Measurements from ENCODE around the gene POP7. TPM values are rescaled to one million over a fixed set of nuclear protein-coding genes. Genes with fewer than 3 reads are reported as not detected.

The POP7 gene
- total and polyA plus RNA-seq, 2 donors from 2014 or later: 25.7 to 41.8 TPM

DNA sequence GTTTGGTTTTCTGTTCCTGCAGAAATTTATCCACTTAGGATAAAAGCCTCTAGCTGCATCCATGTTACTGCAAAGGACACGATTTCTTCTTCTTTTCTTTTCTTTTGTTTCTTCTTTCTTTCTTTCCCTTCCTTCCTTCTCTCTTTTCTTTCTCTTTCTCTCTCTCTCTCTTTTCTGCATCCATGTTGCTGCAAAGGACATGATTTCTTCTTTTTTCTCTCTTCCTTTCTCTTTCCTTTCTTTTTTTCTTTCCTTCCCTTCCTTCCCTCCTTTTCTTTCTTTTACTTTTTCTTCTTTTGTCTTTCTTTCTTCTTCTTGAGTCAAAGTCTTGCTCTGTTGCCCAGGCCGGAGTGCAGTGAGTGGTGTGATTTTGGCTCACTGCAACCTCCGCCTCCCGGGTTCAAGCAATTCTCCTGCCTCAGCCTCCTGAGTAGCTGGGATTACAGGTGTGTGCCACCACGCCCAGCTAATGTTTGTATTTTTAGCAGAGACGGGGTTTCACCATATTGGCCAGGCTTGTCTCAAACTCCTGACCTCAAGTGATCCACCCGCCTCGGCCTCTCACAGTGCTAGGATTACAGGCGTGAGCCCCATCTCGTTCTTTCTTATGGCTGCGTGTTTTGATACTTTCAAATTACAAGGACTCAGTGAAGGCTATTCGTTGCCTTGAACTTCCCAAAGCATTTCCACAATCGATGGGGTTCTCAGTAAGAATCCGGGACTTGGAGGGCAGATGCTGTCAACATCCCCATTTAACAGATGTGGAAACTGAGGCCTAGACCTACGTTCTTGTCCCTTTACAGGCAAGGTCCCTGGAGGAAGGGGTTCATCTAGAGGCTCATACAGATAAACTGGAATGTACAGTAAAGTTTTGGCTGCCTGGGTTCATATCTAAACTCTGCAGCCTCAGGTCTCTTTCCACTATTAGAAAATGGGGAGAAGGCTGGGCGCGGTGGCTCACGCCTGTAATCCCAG lies 34.3 kb upstream of the POP7 start:
- DNase-seq: peak in 1 of 5 donors; percentile 22
- intact Hi-C loops (cut with DNase I): no loop called here
- peaks cover 0 to 3% (median 0%) of the 10 kb centered on the region in 3 donors for H3K4me1 ChIP-seq (ENCODE audit: control insufficient read depth in 2 of 3, insufficient read depth in 2 of 3, low read depth in 1 of 3, low read length in 3 of 3)
- TF ChIP-seq, protein P1, sequence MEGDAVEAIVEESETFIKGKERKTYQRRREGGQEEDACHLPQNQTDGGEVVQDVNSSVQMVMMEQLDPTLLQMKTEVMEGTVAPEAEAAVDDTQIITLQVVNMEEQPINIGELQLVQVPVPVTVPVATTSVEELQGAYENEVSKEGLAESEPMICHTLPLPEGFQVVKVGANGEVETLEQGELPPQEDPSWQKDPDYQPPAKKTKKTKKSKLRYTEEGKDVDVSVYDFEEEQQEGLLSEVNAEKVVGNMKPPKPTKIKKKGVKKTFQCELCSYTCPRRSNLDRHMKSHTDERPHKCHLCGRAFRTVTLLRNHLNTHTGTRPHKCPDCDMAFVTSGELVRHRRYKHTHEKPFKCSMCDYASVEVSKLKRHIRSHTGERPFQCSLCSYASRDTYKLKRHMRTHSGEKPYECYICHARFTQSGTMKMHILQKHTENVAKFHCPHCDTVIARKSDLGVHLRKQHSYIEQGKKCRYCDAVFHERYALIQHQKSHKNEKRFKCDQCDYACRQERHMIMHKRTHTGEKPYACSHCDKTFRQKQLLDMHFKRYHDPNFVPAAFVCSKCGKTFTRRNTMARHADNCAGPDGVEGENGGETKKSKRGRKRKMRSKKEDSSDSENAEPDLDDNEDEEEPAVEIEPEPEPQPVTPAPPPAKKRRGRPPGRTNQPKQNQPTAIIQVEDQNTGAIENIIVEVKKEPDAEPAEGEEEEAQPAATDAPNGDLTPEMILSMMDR (IDR thresholded peaks at IDR 0.05; ENCODE audit: borderline replicate concordance, extremely low read depth, insufficient read depth): no peak
- H3K9ac ChIP-seq (ENCODE audit: low read length in 3 of 3): no peak overlapping the region
- no peak overlapping the region for H3K27ac ChIP-seq (ENCODE audit: low read depth in 2 of 2, low read length in 2 of 2)
- no peaks in the 10 kb centered on the region for H3K9me3 ChIP-seq (ENCODE audit: control insufficient read depth in 2 of 3, insufficient read depth in 1 of 3, low read length in 3 of 3)
- H3K4me3 ChIP-seq (ENCODE audit: low read length in 3 of 3): no peak overlapping the region
- FAIRE-seq: no peak
- peaks cover 0 to under 1% (median under 1%) of the 10 kb centered on the region in 3 donors for H3K36me3 ChIP-seq (ENCODE audit: control insufficient read depth in 2 of 3, insufficient read depth in 3 of 3, low read length in 3 of 3)
- H3K27me3 ChIP-seq (ENCODE audit: control insufficient read depth, insufficient read depth, low read length): no peaks in the 10 kb centered on the region

DNA sequence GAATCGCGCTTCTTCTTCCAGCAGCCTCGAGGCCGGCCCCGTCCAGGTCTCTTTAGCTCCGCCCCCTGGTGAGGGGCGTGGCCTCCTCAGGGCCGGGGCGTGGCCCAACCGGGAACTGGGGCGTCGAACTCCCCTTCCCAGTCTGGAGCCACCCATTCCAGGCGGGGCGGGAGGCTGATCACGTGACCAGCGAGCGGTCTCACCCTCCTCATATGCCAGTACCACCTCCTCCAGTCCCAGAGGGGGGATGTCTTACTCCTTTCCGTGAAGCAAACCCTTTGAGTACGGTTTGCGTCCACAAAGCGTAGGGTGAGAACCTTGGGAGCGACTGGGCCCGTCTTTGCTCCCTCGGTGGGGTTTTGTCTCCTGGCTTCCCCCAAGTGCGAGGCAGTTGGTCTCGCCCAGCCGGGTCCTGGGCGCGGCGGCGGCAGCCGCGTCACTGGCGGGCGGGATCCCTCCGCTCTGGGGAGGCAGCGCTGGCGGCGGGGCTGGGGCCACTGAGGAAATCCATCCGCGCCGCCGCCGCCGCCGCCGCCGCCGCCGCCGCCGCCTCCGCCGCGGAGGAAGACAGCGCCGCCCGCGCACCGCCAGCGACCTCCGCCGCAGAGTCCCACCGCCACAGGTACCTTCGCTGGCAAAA lies 32.5 kb upstream of the POP7 start, which contains the start of gene GNB2:
TSS of gene GNB2 (plus strand) at position 439 of the 640 bp plus-strand sequence. CDS start 2,526 bp downstream, outside the sequence.
- TF ChIP-seq, protein P1 (IDR thresholded peaks at IDR 0.05; ENCODE audit: borderline replicate concordance, extremely low read depth, insufficient read depth): no peak
- Histone ChIP-seq H3K27ac (ENCODE audit: low read depth in 2 of 2, low read length in 2 of 2) (peak within 1 kb of the TSS; percentile 93 to 99), H3K36me3 (ENCODE audit: control insufficient read depth in 2 of 3, insufficient read depth in 3 of 3, low read length in 3 of 3) (peaks cover 0 to 18% (median 13%) of the 10 kb centered on the region in 3 donors), H3K9me3 (ENCODE audit: control insufficient read depth in 2 of 3, insufficient read depth in 1 of 3, low read length in 3 of 3) (no peaks in the 10 kb centered on the region), H3K27me3 (ENCODE audit: control insufficient read depth, insufficient read depth, low read length) (no peaks in the 10 kb centered on the region), H3K4me1 (ENCODE audit: control insufficient read depth in 2 of 3, insufficient read depth in 2 of 3, low read depth in 1 of 3, low read length in 3 of 3) (peaks cover 0 to 3% (median 0%) of the 10 kb centered on the region in 3 donors), H3K9ac (ENCODE audit: low read length in 3 of 3) (peak within 1 kb of the TSS; percentile 74 to 87 (median 81)), H3K4me3 (ENCODE audit: low read length in 3 of 3) (peak within 1 kb of the TSS; percentile 72 to 85 (median 79))
- peak; percentile 81 for FAIRE-seq
- peak; percentile 99 to 100 (median 100) for DNase-seq
- intact Hi-C loops (cut with DNase I): no loop called here

DNA sequence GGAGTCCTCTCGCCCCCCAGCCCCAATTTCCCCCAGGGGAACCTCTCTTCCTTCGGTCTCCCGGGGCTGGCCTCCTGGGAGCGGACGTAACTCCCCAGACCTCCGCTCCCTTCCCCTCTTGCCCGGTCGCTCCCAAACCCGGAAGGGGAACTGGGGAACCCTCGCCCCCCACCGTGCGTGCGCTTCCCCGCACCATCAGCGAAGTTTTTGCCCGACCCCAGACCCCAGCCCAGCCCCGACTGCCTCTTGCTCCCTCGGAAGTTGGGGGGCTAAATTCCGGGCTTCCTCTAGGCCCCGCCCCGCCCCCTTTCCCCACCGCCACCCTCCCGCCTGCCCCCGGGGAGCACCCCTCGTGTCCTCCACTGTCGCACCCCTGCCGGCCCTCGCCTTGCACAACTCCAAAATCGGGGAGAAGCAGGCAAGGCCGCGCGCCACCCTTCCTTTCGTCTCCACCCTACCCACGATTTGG lies 31.9 kb upstream of the POP7 start:
- intact Hi-C loops (cut with DNase I): no loop called here
- DNase-seq (peak in 3 of 5 donors; percentile 46 to 89 (median 87)), FAIRE-seq (no peak)
- H3K27ac ChIP-seq (ENCODE audit: low read depth in 2 of 2, low read length in 2 of 2): peak overlapping the region; percentile 93 to 99
- H3K4me1 ChIP-seq (ENCODE audit: control insufficient read depth in 2 of 3, insufficient read depth in 2 of 3, low read depth in 1 of 3, low read length in 3 of 3): peaks cover 0 to 3% (median 0%) of the 10 kb centered on the region in 3 donors
- H3K27me3 ChIP-seq (ENCODE audit: control insufficient read depth, insufficient read depth, low read length): no peaks in the 10 kb centered on the region
- peaks cover 0 to 20% (median 14%) of the 10 kb centered on the region in 3 donors for H3K36me3 ChIP-seq (ENCODE audit: control insufficient read depth in 2 of 3, insufficient read depth in 3 of 3, low read length in 3 of 3)
- TF ChIP-seq, protein P1 (IDR thresholded peaks at IDR 0.05; ENCODE audit: borderline replicate concordance, extremely low read depth, insufficient read depth): no peak
- no peaks in the 10 kb centered on the region for H3K9me3 ChIP-seq (ENCODE audit: control insufficient read depth in 2 of 3, insufficient read depth in 1 of 3, low read length in 3 of 3)
- peak overlapping the region; percentile 61 to 79 (median 72) for H3K4me3 ChIP-seq (ENCODE audit: low read length in 3 of 3)
- peak overlapping the region; percentile 44 to 87 (median 74) for H3K9ac ChIP-seq (ENCODE audit: low read length in 3 of 3)

All from kidney (tissue), 14 donors.